Measurements from ENCODE around the gene ZNF205.
A peak's percentile ranks its signal among the peaks of the same experiment; 100 is the strongest.

ZNF205 gene

DNA sequence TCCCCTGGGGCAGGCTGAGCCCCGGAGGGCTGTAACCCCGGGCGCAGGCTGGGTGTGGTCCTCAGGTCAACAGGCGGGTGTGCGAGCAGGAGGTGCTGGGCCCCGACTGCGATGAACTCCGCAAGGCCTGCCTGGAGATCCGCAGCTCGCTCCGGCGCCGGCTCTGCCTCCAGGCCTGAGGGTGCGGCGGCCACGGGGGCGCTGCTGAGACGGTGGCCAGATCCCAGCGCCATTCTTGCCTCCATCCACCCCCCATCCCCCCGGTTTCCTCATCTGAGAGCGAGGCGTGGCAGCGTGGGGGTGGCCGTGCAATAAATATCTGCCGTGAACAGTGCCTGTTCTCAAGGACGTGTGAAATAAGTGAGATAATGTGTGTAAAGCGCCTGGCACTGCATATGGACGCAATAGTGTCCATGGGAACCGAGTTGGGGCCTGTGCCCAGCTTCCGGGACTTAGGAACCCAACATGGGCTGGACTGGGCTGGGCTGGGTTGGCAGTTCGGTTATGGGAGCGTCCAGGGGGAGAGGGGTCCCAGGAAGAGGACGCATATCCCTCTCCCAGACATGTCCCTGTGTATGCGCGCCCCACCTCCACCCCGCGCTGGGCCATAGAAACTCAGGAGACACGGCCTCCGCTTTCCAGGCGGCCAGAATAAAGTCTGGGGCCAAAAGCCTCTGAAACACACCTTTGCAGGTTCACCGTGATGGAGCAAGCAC is 37.4 kb downstream of the ZNF205 start:
- no peaks in the 10 kb centered on the region for H3K9me3 ChIP-seq (ENCODE audit: control insufficient read depth, insufficient read depth, low read depth, low read length)
- ChIA-PET POLR2A (interaction anchor here (0.7 to 2.3 kb wide), 17 partner anchors 9 to 308 kb away, joined by 3 to 38 read pairs (median 5); partner anchors contain the start of genes NAA60, OR1F1, ZNF174 and ZNF213), CTCF (interaction anchor here (0.6 to 3.0 kb wide), 11 partner anchors 10 to 1139 kb away, joined by 3 to 15 read pairs (median 3); partner anchors contain the start of gene ZNF213)
- peak overlapping the region; percentile 59 for H3K4me3 ChIP-seq (ENCODE audit: low read depth, low read length)
- peak overlapping the region; percentile 88 for H3K27ac ChIP-seq (ENCODE audit: extremely low read depth, low read depth, low read length)
- H3K36me3 ChIP-seq (ENCODE audit: control insufficient read depth in 2 of 2, insufficient read depth in 1 of 2, low read length in 2 of 2): no peaks in the 10 kb centered on the region
- no peaks in the 10 kb centered on the region for H3K4me1 ChIP-seq (ENCODE audit: control insufficient read depth, insufficient read depth, low read length)
- TF ChIP-seq ZNF600 (tag by site-specific recombination; IDR thresholded peaks at IDR 0.05) (peak; percentile 94), ZNF292 (tag by site-specific recombination; IDR thresholded peaks at IDR 0.05; ENCODE audit: borderline replicate concordance, low read depth) (no peak), KLF7 (tag by site-specific recombination; IDR thresholded peaks at IDR 0.05; ENCODE audit: borderline replicate concordance) (peak; percentile 16; the same call in 1 of the 2 replicates), ZBTB48 (tag by site-specific recombination; IDR thresholded peaks at IDR 0.05) (no peak), ZNF24 (tag by site-specific recombination; IDR thresholded peaks at IDR 0.05) (peak; percentile 48; the same call in 1 of the 2 replicates), ZNF324 (tag by site-specific recombination; IDR thresholded peaks at IDR 0.05) (no peak), KLF9 (tag by site-specific recombination; IDR thresholded peaks at IDR 0.05; ENCODE audit: low read depth) (peak; percentile 75), ZNF654 (tag by site-specific recombination; IDR thresholded peaks at IDR 0.05; ENCODE audit: low read depth) (no peak), ZNF571 (tag by site-specific recombination; IDR thresholded peaks at IDR 0.05) (no peak), ZNF394 (tag by site-specific recombination; IDR thresholded peaks at IDR 0.05; ENCODE audit: borderline replicate concordance) (peak; percentile 44; the same call in 1 of the 2 replicates), ZNF202 (tag by site-specific recombination; IDR thresholded peaks at IDR 0.05; ENCODE audit: borderline replicate concordance) (no peak), ZNF501 (tag by site-specific recombination; IDR thresholded peaks at IDR 0.05) (peak; percentile 49; the same call in 1 of the 2 replicates)
- TF ChIP-seq, protein P1, sequence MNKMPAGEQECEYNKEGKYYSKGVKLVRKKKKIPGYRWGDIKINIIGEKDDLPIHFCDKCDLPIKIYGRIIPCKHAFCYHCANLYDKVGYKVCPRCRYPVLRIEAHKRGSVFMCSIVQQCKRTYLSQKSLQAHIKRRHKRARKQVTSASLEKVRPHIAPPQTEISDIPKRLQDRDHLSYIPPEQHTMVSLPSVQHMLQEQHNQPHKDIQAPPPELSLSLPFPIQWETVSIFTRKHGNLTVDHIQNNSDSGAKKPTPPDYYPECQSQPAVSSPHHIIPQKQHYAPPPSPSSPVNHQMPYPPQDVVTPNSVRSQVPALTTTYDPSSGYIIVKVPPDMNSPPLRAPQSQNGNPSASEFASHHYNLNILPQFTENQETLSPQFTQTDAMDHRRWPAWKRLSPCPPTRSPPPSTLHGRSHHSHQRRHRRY (tag by site-specific recombination; IDR thresholded peaks at IDR 0.05): 0 out of 2 replicates have a peak, but pooled peaks have one; percentile 18
- TF ChIP-seq, protein P2, sequence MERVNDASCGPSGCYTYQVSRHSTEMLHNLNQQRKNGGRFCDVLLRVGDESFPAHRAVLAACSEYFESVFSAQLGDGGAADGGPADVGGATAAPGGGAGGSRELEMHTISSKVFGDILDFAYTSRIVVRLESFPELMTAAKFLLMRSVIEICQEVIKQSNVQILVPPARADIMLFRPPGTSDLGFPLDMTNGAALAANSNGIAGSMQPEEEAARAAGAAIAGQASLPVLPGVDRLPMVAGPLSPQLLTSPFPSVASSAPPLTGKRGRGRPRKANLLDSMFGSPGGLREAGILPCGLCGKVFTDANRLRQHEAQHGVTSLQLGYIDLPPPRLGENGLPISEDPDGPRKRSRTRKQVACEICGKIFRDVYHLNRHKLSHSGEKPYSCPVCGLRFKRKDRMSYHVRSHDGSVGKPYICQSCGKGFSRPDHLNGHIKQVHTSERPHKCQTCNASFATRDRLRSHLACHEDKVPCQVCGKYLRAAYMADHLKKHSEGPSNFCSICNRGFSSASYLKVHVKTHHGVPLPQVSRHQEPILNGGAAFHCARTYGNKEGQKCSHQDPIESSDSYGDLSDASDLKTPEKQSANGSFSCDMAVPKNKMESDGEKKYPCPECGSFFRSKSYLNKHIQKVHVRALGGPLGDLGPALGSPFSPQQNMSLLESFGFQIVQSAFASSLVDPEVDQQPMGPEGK (tag by site-specific recombination; IDR thresholded peaks at IDR 0.05): peak; percentile 75
- TF ChIP-seq, protein P3, sequence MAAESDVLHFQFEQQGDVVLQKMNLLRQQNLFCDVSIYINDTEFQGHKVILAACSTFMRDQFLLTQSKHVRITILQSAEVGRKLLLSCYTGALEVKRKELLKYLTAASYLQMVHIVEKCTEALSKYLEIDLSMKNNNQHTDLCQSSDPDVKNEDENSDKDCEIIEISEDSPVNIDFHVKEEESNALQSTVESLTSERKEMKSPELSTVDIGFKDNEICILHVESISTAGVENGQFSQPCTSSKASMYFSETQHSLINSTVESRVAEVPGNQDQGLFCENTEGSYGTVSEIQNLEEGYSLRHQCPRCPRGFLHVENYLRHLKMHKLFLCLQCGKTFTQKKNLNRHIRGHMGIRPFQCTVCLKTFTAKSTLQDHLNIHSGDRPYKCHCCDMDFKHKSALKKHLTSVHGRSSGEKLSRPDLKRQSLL (tag by site-specific recombination; IDR thresholded peaks at IDR 0.05): peak; percentile 97
- TF ChIP-seq, protein P4, sequence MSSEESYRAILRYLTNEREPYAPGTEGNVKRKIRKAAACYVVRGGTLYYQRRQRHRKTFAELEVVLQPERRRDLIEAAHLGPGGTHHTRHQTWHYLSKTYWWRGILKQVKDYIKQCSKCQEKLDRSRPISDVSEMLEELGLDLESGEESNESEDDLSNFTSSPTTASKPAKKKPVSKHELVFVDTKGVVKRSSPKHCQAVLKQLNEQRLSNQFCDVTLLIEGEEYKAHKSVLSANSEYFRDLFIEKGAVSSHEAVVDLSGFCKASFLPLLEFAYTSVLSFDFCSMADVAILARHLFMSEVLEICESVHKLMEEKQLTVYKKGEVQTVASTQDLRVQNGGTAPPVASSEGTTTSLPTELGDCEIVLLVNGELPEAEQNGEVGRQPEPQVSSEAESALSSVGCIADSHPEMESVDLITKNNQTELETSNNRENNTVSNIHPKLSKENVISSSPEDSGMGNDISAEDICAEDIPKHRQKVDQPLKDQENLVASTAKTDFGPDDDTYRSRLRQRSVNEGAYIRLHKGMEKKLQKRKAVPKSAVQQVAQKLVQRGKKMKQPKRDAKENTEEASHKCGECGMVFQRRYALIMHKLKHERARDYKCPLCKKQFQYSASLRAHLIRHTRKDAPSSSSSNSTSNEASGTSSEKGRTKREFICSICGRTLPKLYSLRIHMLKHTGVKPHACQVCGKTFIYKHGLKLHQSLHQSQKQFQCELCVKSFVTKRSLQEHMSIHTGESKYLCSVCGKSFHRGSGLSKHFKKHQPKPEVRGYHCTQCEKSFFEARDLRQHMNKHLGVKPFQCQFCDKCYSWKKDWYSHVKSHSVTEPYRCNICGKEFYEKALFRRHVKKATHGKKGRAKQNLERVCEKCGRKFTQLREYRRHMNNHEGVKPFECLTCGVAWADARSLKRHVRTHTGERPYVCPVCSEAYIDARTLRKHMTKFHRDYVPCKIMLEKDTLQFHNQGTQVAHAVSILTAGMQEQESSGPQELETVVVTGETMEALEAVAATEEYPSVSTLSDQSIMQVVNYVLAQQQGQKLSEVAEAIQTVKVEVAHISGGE (tag by site-specific recombination; conservative IDR thresholded peaks at IDR 0.05; ENCODE audit: low read depth): peak; percentile 24
- TF ChIP-seq, protein P5, sequence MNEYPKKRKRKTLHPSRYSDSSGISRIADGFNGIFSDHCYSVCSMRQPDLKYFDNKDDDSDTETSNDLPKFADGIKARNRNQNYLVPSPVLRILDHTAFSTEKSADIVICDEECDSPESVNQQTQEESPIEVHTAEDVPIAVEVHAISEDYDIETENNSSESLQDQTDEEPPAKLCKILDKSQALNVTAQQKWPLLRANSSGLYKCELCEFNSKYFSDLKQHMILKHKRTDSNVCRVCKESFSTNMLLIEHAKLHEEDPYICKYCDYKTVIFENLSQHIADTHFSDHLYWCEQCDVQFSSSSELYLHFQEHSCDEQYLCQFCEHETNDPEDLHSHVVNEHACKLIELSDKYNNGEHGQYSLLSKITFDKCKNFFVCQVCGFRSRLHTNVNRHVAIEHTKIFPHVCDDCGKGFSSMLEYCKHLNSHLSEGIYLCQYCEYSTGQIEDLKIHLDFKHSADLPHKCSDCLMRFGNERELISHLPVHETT (tag by site-specific recombination; IDR thresholded peaks at IDR 0.05): 0 out of 2 replicates have a peak, but pooled peaks have one; percentile 32
- TF ChIP-seq, protein P6, sequence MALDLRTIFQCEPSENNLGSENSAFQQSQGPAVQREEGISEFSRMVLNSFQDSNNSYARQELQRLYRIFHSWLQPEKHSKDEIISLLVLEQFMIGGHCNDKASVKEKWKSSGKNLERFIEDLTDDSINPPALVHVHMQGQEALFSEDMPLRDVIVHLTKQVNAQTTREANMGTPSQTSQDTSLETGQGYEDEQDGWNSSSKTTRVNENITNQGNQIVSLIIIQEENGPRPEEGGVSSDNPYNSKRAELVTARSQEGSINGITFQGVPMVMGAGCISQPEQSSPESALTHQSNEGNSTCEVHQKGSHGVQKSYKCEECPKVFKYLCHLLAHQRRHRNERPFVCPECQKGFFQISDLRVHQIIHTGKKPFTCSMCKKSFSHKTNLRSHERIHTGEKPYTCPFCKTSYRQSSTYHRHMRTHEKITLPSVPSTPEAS (tag by site-specific recombination; IDR thresholded peaks at IDR 0.05): peak; percentile 25; the same call in 1 of the 2 replicates
- TF ChIP-seq, protein P7, sequence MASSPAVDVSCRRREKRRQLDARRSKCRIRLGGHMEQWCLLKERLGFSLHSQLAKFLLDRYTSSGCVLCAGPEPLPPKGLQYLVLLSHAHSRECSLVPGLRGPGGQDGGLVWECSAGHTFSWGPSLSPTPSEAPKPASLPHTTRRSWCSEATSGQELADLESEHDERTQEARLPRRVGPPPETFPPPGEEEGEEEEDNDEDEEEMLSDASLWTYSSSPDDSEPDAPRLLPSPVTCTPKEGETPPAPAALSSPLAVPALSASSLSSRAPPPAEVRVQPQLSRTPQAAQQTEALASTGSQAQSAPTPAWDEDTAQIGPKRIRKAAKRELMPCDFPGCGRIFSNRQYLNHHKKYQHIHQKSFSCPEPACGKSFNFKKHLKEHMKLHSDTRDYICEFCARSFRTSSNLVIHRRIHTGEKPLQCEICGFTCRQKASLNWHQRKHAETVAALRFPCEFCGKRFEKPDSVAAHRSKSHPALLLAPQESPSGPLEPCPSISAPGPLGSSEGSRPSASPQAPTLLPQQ (tag by site-specific recombination; IDR thresholded peaks at IDR 0.05): peak; percentile 45
- TF ChIP-seq, protein P8, sequence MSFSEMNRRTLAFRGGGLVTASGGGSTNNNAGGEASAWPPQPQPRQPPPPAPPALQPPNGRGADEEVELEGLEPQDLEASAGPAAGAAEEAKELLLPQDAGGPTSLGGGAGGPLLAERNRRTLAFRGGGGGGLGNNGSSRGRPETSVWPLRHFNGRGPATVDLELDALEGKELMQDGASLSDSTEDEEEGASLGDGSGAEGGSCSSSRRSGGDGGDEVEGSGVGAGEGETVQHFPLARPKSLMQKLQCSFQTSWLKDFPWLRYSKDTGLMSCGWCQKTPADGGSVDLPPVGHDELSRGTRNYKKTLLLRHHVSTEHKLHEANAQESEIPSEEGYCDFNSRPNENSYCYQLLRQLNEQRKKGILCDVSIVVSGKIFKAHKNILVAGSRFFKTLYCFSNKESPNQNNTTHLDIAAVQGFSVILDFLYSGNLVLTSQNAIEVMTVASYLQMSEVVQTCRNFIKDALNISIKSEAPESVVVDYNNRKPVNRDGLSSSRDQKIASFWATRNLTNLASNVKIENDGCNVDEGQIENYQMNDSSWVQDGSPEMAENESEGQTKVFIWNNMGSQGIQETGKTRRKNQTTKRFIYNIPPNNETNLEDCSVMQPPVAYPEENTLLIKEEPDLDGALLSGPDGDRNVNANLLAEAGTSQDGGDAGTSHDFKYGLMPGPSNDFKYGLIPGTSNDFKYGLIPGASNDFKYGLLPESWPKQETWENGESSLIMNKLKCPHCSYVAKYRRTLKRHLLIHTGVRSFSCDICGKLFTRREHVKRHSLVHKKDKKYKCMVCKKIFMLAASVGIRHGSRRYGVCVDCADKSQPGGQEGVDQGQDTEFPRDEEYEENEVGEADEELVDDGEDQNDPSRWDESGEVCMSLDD (tag by site-specific recombination; IDR thresholded peaks at IDR 0.05): peak; percentile 63; the same call in 1 of the 2 replicates
